Lower lobe of right lung (tissue), 2 donors: ENCODE measurements around the gene SLC66A1. TPM values are rescaled to one million over a fixed set of nuclear protein-coding genes. Genes with fewer than 3 reads are reported as not detected.

Source experiments
- ATAC-seq, 2 donors: fragments of 200-7000 bp; cut with Tn5 transposase; one replicate each; pipeline ENCODE4 v1.9.1; 2020 to 2022; ENCODE audit warnings: mild to moderate bottlenecking in 2 of 2, moderate library complexity in 2 of 2
- DNase-seq: peaks from one replicate; pipeline ENCODE4 v3.0.0-alpha.2; 2020
- H3K27ac ChIP-seq: fragments of 200-600 bp; one replicate; pipeline ENCODE4 v1.8.0; 2022
- H3K27me3 ChIP-seq: fragments of 200-600 bp; one replicate; pipeline ENCODE4 v1.8.0; 2022; ENCODE audit warnings: low read depth
- H3K36me3 ChIP-seq: fragments of 200-600 bp; one replicate; pipeline ENCODE4 v1.8.0; 2022; ENCODE audit warnings: mild to moderate bottlenecking
- H3K4me1 ChIP-seq: fragments of 200-600 bp; one replicate; pipeline ENCODE4 v1.8.0; 2022
- H3K4me3 ChIP-seq: fragments of 200-600 bp; one replicate; pipeline ENCODE4 v1.8.0; 2022; ENCODE audit warnings: mild to moderate bottlenecking
- H3K9me3 ChIP-seq: fragments of 200-600 bp; one replicate; pipeline ENCODE4 v1.8.0; 2022
- CTCF ChIP-seq: fragments of 200-600 bp; IDR thresholded peaks from one replicate; pipeline ENCODE4 v1.8.0; 2022; ENCODE audit warnings: antibody characterized with exemption, mild to moderate bottlenecking
- intact Hi-C: fragments of 100-400 bp; cut with DNase I; formaldehyde crosslinking; loops from one replicate; pipeline ENCODE4 v1.11.0; 2022
- total RNA-seq: library from RNA; stranded (reverse); fragmentation: NEBNext Ultra II Directional; extraction: Animal tissue kit (Norgen Biotek cat#: 25700); gene quantifications from one replicate; pipeline ENCODE4 v1.2.1, GENCODE V29; 2021
- donor health status: DM: no; HTN: yes; CAD: no; lungs with severe emphysema.

SLC66A1 gene
- total RNA-seq, 1 donor from 2014 or later = 15.4 TPM

- intact Hi-C loops = no loop called here
- Histone ChIP-seq H3K27me3 (no peaks in the 10 kb centered on the region), H3K36me3 (peaks cover 52% of the 10 kb centered on the region), H3K9me3 (no peaks in the 10 kb centered on the region), H3K4me3 (no peak overlapping the region), H3K27ac (no peak overlapping the region), H3K4me1 (no peaks in the 10 kb centered on the region)
- no peak for DNase-seq
- ATAC-seq = no peak
- no peak for TF ChIP-seq CTCF
Observed at GRCh38 chr1:19330449-19331135, 18.5 kb downstream of the SLC66A1 start.

- Histone ChIP-seq H3K27ac (no peak overlapping the region), H3K9me3 (no peaks in the 10 kb centered on the region), H3K27me3 (no peaks in the 10 kb centered on the region), H3K4me1 (no peaks in the 10 kb centered on the region), H3K36me3 (peaks cover 44% of the 10 kb centered on the region), H3K4me3 (no peak overlapping the region)
- DNase-seq = no peak
- ATAC-seq = no peak
- TF ChIP-seq CTCF = no peak
- intact Hi-C loops = no loop called here
Observed at GRCh38 chr1:19331262-19331878, 19.2 kb downstream of the SLC66A1 start.

- intact Hi-C loops = no loop called here
- peaks cover 32% of the 10 kb centered on the region for H3K36me3 ChIP-seq
Observed at GRCh38 chr1:19332832-19333231, 20.7 kb downstream of the SLC66A1 start.

GRCh38 chr1:19333587-19334354, 21.6 kb downstream of the SLC66A1 start:
- Histone ChIP-seq H3K36me3 (peaks cover 32% of the 10 kb centered on the region), H3K4me3 (no peak overlapping the region), H3K27ac (no peak overlapping the region), H3K27me3 (no peaks in the 10 kb centered on the region), H3K4me1 (no peaks in the 10 kb centered on the region), H3K9me3 (no peaks in the 10 kb centered on the region)
- intact Hi-C loops = no loop called here
- no peak for TF ChIP-seq CTCF
- ATAC-seq = no peak
- DNase-seq = no peak

More at GRCh38 chr1:19332832-19333231, 20.7 kb downstream of the SLC66A1 start:
- no peaks in the 10 kb centered on the region for H3K9me3 ChIP-seq
- TF ChIP-seq CTCF = no peak
- no peak overlapping the region for H3K4me3 ChIP-seq
- H3K27ac ChIP-seq = no peak overlapping the region
- no peaks in the 10 kb centered on the region for H3K4me1 ChIP-seq
- no peak for ATAC-seq
- no peak for DNase-seq
- H3K27me3 ChIP-seq = no peaks in the 10 kb centered on the region

- no peaks in the 10 kb centered on the region for H3K9me3 ChIP-seq
- DNase-seq (no peak), ATAC-seq (peak in 1 of 2 donors; percentile 13)
- no peak for TF ChIP-seq CTCF
- no peaks in the 10 kb centered on the region for H3K4me1 ChIP-seq
- no peak overlapping the region for H3K4me3 ChIP-seq
- no peaks in the 10 kb centered on the region for H3K27me3 ChIP-seq
- intact Hi-C loops = no loop called here
- H3K27ac ChIP-seq = no peak overlapping the region
- H3K36me3 ChIP-seq = peaks cover 34% of the 10 kb centered on the region
Observed at GRCh38 chr1:19336543-19336942, 24.4 kb downstream of the SLC66A1 start.
